B cell (primary cell): ENCODE results near the gene APCS.

Experiments
- CTCF ChIP-seq: fragments of 200-600 bp; IDR thresholded peaks from one replicate; pipeline ENCODE4 v1.8.0; 2022; ENCODE audit warnings: antibody characterized with exemption, mild to moderate bottlenecking
- EZH2 ChIP-seq: IDR thresholded peaks from 2 replicates; pipeline ENCODE4 v1.6.1; 2012; ENCODE audit warnings: borderline replicate concordance, low read depth, mild to moderate bottlenecking, moderate library complexity, low read length; ENCODE audit not compliant: insufficient read depth, poor library complexity, severe bottlenecking

- TF ChIP-seq CTCF (no peak), EZH2 (no peak)
Measured at GRCh38 chr1:159600894-159601293, 13.3 kb downstream of the APCS start.
